CD4-positive, alpha-beta T cell treated with Interferon gamma for 1 hour (primary cell): Measurements from ENCODE around the gene MUC6.

Experiments
- DNase-seq: peaks from one replicate; pipeline ENCODE4 v3.0.0-alpha.2; 2020

MUC6 gene

DNA sequence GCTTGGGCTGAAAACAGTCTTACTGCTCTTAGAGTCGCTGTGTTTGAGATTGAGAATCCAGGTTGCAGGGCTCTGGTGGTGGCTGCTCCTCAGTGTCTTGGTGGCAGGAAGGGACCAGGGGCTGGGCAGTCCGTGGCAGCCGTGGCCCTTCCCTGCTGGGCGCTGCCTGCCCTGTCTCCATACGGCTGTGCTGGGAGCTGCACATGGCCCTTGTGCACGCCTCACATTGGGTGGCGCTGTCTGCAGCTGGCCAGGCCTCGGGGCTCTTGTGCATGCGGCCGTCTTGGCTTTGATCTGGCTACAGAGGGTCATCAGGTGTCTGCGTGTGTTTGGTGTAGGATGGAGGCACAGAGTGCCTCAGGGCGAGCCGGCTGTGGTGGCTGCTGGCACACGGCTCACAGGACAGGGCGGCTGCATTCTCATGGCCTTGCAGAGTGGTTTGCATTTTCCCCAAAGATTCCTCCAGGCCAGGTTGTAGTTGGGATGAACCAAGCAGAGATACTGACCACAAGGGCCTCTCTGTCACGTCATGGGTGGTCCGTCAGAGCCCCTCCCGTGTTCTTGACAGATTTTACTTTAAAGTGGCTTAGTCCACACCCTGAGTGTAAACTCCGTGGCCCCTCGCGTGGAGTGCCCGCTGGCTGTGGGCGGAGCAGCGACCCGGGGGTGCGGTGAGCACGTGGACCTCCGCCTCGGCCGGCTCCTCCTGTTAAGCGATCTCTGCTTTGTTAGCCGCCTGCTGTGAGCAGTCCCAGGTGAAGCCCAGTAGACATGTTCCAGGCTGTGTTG, 34.7 kb downstream of the MUC6 start:
- no peak for DNase-seq

- DNase-seq, result no peak
Measured at GRCh38 chr11:1000357-1001278, 35.9 kb downstream of the MUC6 start.

DNA sequence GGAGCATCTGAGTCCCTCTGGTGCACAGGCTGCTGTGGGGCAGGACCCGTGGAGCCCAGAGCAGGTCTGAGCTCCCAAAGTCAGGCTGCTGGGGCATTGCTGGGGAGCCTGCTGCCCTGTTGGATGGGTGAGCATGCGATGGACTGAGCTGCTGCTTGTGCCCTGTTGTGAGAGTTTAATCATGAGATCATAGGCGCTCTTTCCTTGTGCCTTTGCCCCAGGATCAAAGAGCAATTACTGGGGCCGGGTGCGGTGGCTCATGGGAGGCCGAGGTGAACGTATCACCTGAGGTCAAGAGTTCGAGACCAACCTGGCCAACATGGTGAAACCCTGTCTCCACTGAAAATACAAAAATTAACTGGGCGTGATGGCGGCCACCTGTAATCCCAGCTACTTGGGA, 37.5 kb downstream of the MUC6 start:
- DNase-seq, result no peak

GRCh38 chr11:997907-998306, 38.6 kb downstream of the MUC6 start:
- DNase-seq, result no peak

- no peak for DNase-seq
Measured at GRCh38 chr11:996681-997080, 39.8 kb downstream of the MUC6 start.

- no peak for DNase-seq
Measured at GRCh38 chr11:995752-996420, 40.6 kb downstream of the MUC6 start.

DNA sequence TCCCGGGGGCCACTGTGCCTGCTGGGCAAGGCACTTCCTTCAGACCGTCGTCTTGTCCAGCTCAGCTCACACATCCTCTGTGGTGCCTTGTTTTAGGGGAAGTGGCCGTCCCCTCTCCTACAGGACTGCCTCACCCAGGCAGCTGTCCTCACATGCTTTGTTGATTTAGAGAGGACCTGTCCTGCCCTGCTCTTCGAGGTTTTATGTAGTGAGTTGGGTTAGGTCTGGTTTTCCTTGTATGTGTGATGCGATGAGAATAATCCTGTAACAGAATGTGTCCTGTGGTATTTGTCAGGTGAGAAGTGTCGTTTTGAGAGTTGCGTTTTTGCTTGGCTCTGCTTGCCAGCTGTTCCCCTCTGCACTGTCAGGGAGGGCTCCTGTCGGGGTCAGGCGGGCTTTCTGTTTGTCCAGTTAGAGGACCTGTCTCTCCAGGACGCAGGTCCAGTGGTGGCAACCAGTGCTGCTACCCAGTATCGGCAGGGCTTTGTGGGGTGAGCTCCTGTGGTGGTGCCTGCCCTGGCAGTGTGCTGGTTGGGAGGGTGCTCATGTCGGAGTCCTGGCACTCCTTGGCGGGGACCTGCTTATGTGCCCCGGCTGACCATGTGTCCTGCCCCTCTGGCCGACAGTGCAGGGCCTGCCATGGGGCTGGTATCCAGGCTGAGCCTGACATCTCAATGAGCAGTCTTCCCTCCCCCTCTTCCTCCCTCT, 41.3 kb downstream of the MUC6 start:
- no peak for DNase-seq

DNA sequence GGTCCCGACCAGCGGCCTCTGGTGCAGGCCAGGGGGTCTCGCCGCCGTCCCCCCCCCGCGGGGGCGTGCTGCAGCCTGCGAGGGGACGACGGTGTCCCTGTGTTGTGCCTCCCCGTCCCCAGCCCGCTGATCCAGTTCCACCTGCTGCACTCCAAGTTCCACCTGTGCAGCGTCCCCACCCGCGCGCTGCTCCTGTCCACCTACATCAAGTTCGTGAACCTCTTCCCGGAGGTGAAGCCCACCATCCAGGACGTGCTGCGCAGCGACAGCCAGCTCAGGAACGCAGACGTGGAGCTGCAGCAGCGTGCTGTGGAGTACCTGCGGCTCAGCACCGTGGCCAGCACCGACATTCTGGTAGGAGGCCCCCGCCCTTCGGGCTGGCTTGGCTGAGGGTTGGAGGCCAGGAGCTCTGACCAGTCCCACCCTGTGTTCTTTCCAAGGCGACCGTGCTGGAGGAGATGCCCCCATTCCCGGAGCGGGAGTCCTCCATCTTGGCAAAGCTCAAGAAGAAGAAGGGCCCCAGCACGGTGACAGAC, 42.8 kb downstream of the MUC6 start:
- no peak for DNase-seq

- DNase-seq, result no peak
Measured at GRCh38 chr11:992577-992976, 43.9 kb downstream of the MUC6 start.

- no peak for DNase-seq
Measured at GRCh38 chr11:991711-992307, 44.7 kb downstream of the MUC6 start.

DNA sequence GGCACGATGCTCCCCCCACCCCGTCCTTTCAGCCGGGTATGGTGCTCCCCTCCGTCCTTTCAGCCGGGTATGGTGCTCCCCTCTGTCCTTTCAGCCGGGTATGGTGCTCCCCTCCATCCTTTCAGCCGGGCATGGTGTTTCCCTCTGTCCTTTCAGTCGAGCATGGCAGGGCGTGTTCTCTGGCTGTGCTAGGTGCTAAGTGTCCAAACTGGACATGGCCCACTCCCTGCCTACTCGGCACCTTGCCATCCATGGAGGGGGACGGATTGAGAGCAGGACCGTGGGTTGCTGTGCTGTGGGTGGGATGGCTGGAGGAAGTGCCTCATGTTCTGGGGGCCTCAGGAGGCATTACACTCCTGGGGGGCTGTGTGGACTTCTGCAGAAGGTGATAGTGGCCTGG, 45.5 kb downstream of the MUC6 start:
- DNase-seq, result no peak

GRCh38 chr11:990101-990500, 46.4 kb downstream of the MUC6 start:
- DNase-seq, result no peak

DNA sequence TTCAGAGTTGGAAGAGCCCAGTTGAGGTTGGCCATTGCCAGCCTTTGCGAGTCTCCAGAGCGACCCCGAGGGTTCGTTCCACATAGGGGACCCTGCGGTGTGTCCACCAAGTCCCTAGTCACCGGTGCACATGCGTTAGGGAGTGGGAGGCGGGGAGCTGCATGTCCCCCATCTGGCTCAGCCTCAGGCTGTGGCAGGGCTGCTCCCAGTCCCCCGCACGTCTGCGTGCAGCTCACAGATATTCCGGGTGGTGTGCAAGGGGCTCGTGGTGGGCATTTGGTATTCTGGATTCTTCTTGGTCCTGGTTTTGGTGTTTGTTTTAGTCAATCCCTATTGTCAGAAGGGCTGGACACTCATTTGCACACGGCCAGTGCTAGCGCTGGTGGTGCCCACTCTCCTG, 48.8 kb downstream of the MUC6 start:
- no peak for DNase-seq

DNA sequence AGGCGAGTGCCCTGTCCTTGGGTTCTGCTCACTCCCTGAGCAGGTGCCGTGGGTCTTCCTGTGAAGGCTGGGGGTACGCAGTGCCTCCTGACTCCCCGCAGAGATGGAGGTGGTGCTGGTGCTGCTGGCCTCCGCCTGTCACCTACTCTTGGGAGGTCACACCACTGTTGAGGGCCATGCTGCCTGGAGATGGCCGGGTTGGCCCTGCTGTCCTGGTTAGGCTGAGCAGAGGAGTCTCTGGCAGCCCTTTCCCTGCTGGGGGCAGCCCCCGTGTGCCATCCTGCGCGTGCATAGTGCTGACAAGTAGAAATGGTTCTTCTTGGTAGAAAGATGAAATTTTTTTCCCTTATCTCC, 49.6 kb downstream of the MUC6 start:
- no peak for DNase-seq

DNA sequence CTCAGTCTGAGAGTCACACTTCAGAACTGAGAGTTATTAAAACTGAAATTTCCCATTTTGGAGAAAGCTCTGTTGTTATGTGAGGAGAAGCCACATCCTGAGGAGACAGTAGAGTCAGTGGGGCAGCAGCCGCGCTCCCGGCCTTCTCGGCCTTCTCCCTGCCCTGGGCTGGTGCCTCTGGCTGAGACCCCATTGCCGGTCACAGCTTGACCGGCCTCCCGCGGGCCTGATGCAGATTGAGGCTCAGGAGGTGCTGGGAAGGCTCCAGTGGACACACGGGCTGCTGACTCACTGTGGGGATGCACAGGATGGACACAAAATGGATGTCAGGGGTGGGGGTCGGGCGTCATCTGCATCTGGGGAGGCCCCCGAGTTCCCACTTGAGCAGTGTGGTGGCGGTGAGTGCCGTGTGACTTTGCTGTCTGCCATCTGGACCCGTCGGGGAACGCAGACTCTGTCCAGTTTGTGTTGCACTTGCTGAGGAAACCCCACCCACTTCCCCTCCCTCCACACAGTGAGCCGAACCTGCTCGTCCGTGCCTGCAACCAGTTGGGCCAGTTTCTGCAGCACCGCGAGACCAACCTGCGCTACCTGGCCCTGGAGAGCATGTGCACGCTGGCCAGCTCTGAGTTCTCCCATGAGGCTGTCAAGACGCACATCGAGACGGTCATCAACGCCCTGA, 50.1 kb downstream of the MUC6 start:
- no peak for DNase-seq

- DNase-seq, result no peak
Measured at GRCh38 chr11:985848-986247, 50.7 kb downstream of the MUC6 start.

DNA sequence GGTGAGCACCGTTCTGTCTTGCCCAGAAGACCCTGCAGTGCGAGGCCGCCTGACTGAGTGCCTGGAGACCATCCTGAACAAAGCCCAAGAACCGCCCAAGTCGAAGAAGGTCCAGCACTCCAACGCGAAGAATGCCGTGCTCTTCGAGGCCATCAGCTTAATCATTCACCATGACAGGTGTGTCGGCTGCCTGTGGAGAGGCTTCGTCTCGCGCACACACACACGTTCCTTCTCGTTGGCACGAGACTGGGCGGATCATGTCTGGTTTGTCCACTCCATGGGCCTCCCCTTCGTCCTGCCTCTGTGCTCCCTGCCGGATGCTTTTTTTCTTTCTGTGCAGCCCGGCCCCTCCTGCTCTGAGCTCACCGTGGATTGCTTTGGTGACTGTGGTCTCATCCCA, 51.1 kb downstream of the MUC6 start:
- no peak for DNase-seq

DNA sequence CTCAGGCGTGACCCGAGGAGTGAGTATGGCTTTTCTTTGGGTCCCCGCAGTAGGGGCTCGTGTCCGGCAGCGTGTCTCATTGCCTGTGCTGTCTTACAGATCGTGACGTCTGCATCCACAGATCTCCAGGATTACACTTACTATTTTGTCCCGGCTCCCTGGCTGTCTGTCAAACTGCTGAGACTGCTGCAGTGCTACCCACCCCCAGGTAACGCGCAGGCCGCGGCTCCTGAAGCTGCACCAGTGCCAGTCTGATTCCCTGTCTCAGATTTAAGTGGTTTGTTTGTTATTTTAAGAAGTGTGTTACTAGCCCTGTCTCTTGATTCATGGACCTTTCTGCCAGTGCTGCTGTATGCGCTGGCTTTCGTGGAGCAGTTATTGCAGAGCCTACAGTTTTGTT, 52.0 kb downstream of the MUC6 start:
- DNase-seq, result no peak

- DNase-seq, result no peak
Measured at GRCh38 chr11:981764-982163, 54.8 kb downstream of the MUC6 start.

GRCh38 chr11:980438-981357, 55.8 kb downstream of the MUC6 start:
- DNase-seq, result no peak

DNA sequence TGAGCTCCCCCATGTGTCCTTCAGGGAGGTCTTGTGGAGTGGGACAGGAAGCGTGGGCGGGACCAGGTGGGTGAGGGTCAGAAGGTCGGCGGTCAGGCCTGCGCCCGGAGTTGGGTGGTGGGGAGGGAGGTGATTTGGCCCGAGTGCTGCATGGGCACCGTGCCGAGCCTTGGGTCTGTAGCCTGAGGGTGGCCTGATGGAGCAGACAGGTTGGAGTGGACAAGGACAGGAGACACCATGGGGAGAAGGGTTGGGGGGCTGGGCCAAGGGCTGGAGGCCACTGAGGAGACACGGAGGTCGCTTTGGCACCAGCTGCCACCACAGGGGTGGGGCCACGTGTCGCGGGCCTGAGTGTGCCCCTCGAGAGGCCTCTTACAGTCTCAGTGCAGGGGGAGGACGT, 57.7 kb downstream of the MUC6 start:
- DNase-seq, result no peak
